PC-9 (cell line): ENCODE results near the gene MED27.

ENCODE experiments used
- CTCF ChIP-seq: fragments of 200-600 bp; sonication (generic); conservative IDR thresholded peaks from 2 replicates; pipeline ENCODE4 v1.6.1; 2017; ENCODE audit warnings: mixed run types, antibody characterized with exemption, mild to moderate bottlenecking, moderate library complexity
- EZH2 ChIP-seq: fragments of 200-600 bp; sonication (generic); IDR thresholded peaks from 2 replicates; pipeline ENCODE4 v1.8.0; 2017; ENCODE audit warnings: antibody characterized with exemption, low read depth

DNA sequence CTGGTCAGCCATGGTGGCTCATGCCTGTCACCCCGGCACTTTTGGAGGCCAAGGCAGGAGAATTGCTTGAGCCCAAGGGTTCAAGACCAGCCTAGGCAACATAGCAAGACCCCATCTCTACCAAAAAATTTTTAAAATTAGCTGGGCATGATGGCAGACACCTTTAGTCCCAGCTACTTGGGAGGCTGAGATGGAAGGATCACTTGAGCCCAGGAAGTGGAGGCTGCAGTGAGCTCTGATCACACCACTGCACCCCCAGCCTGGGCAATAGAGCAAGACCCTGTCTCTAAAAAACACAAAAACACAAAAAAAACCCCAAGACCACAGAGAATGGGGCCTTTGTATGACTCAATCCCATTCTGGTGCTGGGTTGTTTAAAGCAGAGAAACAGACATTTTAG, 44.0 kb downstream of the MED27 start:
- no peak for TF ChIP-seq CTCF
- no peak for TF ChIP-seq EZH2
